Endothelial cell of umbilical vein (primary cell): ENCODE data around the gene PDLIM4. TPM values are rescaled to one million over a fixed set of nuclear protein-coding genes. Genes with fewer than 3 reads are reported as not detected.

ENCODE experiments used
- BruUV-seq: library from RNA; stranded (reverse); fragments of 400-500 nt; replicated peaks from 2 replicates; lab custom pipeline; 2021; lab: Mats Ljungman, UMichigan
- CTCF ChIA-PET: fragments of 300-600, 350-600 bp; sonication (Branson Sonifier 250); formaldehyde crosslinking; loops from one replicate; lab custom pipeline; 2021; ENCODE audit warnings: antibody characterized with exemption, inconsistent platforms; lab: Charles Lee
- POLR2A ChIA-PET: fragments of 300-600, 350-600 bp; sonication (Branson Sonifier 250); formaldehyde crosslinking; loops from one replicate; lab custom pipeline; 2021; ENCODE audit warnings: antibody characterized with exemption, inconsistent platforms; lab: Charles Lee
- DNase-seq: peaks from one replicate; pipeline ENCODE4 v3.0.0-alpha.2; 2011; ENCODE audit warnings: low read depth, low spot score
- FAIRE-seq: peaks from 2 replicates; lab custom pipeline; 2011; peaks lifted over from hg19 to GRCh38; lab: Jason Lieb, UNC
- H2AFZ ChIP-seq: 2 replicates; pipeline ENCODE4 v1.6.0; 2012; ENCODE audit warnings: low read depth, low read length, control low read depth, inconsistent platforms
- H3K27ac ChIP-seq: 2 replicates; pipeline ENCODE4 v1.5.1; 2011; ENCODE audit warnings: low read depth, mild to moderate bottlenecking, control low read depth, low read length, moderate library complexity; ENCODE audit not compliant: insufficient read depth
- H3K27me3 ChIP-seq, 2 experiments: 2 replicates each; pipeline versions ENCODE4 v1.6.0 to v1.6.1; 2011; ENCODE audit warnings: low read length in 2 of 2, mixed read lengths in 1 of 2; ENCODE audit not compliant: control insufficient read depth in 2 of 2, insufficient read depth in 2 of 2
- H3K36me3 ChIP-seq, 2 experiments: 2 replicates in 1 of 2; 3 replicates in 1 of 2; pipeline ENCODE4 v1.5.1; 2011; ENCODE audit warnings: low read length in 2 of 2, mild to moderate bottlenecking in 1 of 2, moderate library complexity in 1 of 2; ENCODE audit not compliant: control insufficient read depth in 2 of 2, insufficient read depth in 2 of 2; ENCODE audit errors: extremely low read depth in 1 of 2
- H3K4me1 ChIP-seq: 3 replicates; pipeline ENCODE4 v1.5.1; 2011; ENCODE audit warnings: mild to moderate bottlenecking, low read length; ENCODE audit not compliant: control insufficient read depth, insufficient read depth; ENCODE audit errors: extremely low read depth
- H3K4me2 ChIP-seq: 2 replicates; pipeline ENCODE4 v1.6.1; 2011; ENCODE audit warnings: low read length, control low read depth, mixed read lengths; ENCODE audit not compliant: insufficient read depth
- H3K4me3 ChIP-seq, 3 experiments: fragments of 200-600 bp in 1 of 3; sonication (generic), shearing (Covaris generic) in 1 of 3; replicated peaks in 1 of 3; 2 replicates each; pipeline ENCODE4 v1.5.1; 2011 to 2016; ENCODE audit warnings: control low read depth in 3 of 3, low read length in 3 of 3, mild to moderate bottlenecking in 2 of 3, inconsistent platforms in 1 of 3, low read depth in 1 of 3, moderate library complexity in 1 of 3; ENCODE audit not compliant: insufficient read depth in 1 of 3
- H3K79me2 ChIP-seq: 2 replicates; pipeline ENCODE4 v1.6.0; 2012; ENCODE audit warnings: low read length, inconsistent platforms; ENCODE audit not compliant: control insufficient read depth, insufficient read depth
- H3K9ac ChIP-seq: replicated peaks from 2 replicates; pipeline ENCODE3; 2011; ENCODE audit warnings: low read length, control low read depth; ENCODE audit not compliant: insufficient read depth; ENCODE audit errors: extremely low read depth
- H3K9me1 ChIP-seq: replicated peaks from 3 replicates; pipeline ENCODE4 v1.6.0; 2011; ENCODE audit warnings: mild to moderate bottlenecking, low read length; ENCODE audit not compliant: control insufficient read depth, insufficient read depth; ENCODE audit errors: extremely low read depth
- H3K9me3 ChIP-seq: replicated peaks from 2 replicates; pipeline ENCODE4 v1.5.1; 2012; ENCODE audit warnings: low read length, inconsistent platforms; ENCODE audit not compliant: control insufficient read depth, insufficient read depth
- H4K20me1 ChIP-seq: replicated peaks from 2 replicates; pipeline ENCODE3; 2011; ENCODE audit warnings: mild to moderate bottlenecking, low read length; ENCODE audit not compliant: control insufficient read depth, insufficient read depth; ENCODE audit errors: extremely low read depth
- CTCF ChIP-seq, 2 donors: IDR thresholded peaks; 1 replicate in 1 of 2; 2 replicates in 1 of 2; pipeline ENCODE4 v1.5.1; 2011; ENCODE audit warnings: low read length in 2 of 2, mild to moderate bottlenecking in 2 of 2, moderate library complexity in 2 of 2, control low read depth in 1 of 2, inconsistent platforms in 1 of 2, low read depth in 1 of 2; ENCODE audit not compliant: insufficient read depth in 1 of 2; ENCODE audit errors: extremely low read depth in 1 of 2
- EZH2 ChIP-seq: IDR thresholded peaks from 2 replicates; pipeline ENCODE4 v1.6.1; 2012; ENCODE audit warnings: borderline replicate concordance, low read depth, mild to moderate bottlenecking, moderate library complexity, low read length, inconsistent platforms; ENCODE audit not compliant: severe bottlenecking
- FOS ChIP-seq: IDR thresholded peaks from 2 replicates; pipeline ENCODE4 v1.6.1; 2011; ENCODE audit warnings: mild to moderate bottlenecking, low read length, moderate library complexity, borderline replicate concordance; ENCODE audit not compliant: insufficient read depth
- GATA2 ChIP-seq: IDR thresholded peaks from 2 replicates; pipeline ENCODE4 v1.7.0; 2011; ENCODE audit warnings: low read depth, mild to moderate bottlenecking, moderate library complexity, mixed read lengths, low read length; ENCODE audit not compliant: insufficient read length, insufficient read depth
- JUN ChIP-seq: IDR thresholded peaks from 2 replicates; pipeline ENCODE4 v1.6.1; 2011; ENCODE audit warnings: borderline replicate concordance, low read depth; ENCODE audit not compliant: insufficient read length, insufficient read depth
- MAX ChIP-seq: IDR thresholded peaks from 2 replicates; pipeline ENCODE4 v1.6.1; 2011; ENCODE audit not compliant: insufficient read depth, insufficient read length
- MYC ChIP-seq: IDR thresholded peaks from one replicate; pipeline ENCODE4 v1.6.1; 2011; ENCODE audit warnings: mild to moderate bottlenecking, low read depth, low read length
- POLR2A ChIP-seq: IDR thresholded peaks from 2 replicates; pipeline ENCODE4 v1.6.1; 2012; ENCODE audit warnings: low read depth, mild to moderate bottlenecking, control low read depth, low read length
- POLR2AphosphoS5 ChIP-seq: IDR thresholded peaks from 2 replicates; pipeline ENCODE4 v1.6.1; 2012; ENCODE audit warnings: low read depth, mild to moderate bottlenecking, control low read depth, low read length, moderate library complexity; ENCODE audit not compliant: insufficient read depth
- dilution Hi-C: fragments of 300-500 bp; cut with MboI; formaldehyde crosslinking; loops from one replicate; pipeline ENCODE4 v1.15.0; 2019; ENCODE audit warnings: low sequenced_read_pairs; ENCODE audit not compliant: extremely low pct_ligation_motif_present
- intact Hi-C: fragments of 100-400 bp; cut with micrococcal nuclease; formaldehyde crosslinking; loops from one replicate; pipeline ENCODE4 v1.10.0; 2022
- polyA plus RNA-seq, 4 experiments: library from polyadenylated mRNA; depleted of rRNA in 3 of 4; stranded (reverse) in 3 of 4; unstranded in 1 of 4; fragments of >200 nt; gene quantifications; 2 replicates each; pipeline versions ENCODE4 v1.2.1 to v1.2.3, GENCODE V29; 2011 to 2012; ENCODE audit warnings: missing spikeins in 1 of 4
- total RNA-seq: library from RNA; stranded (reverse); gene quantifications from 2 replicates; pipeline ENCODE4 v1.2.3, GENCODE V29; 2021

PDLIM4 gene
- total and polyA plus RNA-seq, 2 donors (not counting 3 experiments of a cell fraction or from before 2014, with no cell fraction given) = 65.7 to 112 TPM

- Histone ChIP-seq H3K9ac (no peak overlapping the region), H3K9me1 (no peaks in the 10 kb centered on the region), H3K79me2 (no peaks in the 10 kb centered on the region), H4K20me1 (no peaks in the 10 kb centered on the region), H2AFZ (no peak overlapping the region), H3K4me3 (no peak overlapping the region), H3K27ac (no peak overlapping the region), H3K4me2 (no peak overlapping the region), H3K4me1 (peaks cover 2% of the 10 kb centered on the region), H3K27me3 (no peaks in the 10 kb centered on the region), H3K36me3 (peaks cover 14 to 16% of the 10 kb centered on the region in 2 experiments), H3K9me3 (no peaks in the 10 kb centered on the region)
- no TSS peak for BruUV-seq
- ChIA-PET CTCF (interaction anchor here (1.0 kb wide), 1 partner anchor 30 kb away, joined by 3 read pairs; no protein-coding TSS in a partner anchor), POLR2A (no interaction called here)
- TF ChIP-seq MAX (no peak), POLR2AphosphoS5 (no peak)
- FAIRE-seq = no peak
- dilution Hi-C loops = no loop called here
- DNase-seq = no peak
- intact Hi-C loops = no loop called here
Measured at GRCh38 chr5:132209901-132210545, 47.5 kb upstream of the PDLIM4 start.

DNA sequence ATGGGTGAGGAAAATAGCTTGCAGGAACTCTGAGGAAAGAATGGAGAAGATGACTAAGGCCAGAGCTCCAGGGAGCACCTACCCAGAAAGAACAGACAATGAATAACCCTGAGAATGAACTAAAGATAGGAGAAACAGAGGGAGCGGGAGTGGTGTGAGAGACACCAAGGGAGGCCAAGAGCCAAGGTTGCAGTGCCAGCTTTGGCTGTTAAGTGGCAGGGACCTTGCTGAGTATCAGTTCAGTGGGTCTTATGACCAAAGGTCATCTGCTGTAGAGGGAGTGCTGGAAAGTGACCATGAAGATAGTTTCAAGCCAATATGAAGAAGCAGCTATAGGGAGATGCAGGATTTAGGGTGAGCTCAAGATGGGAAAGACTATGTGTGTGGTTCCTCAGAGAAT, 46.6 kb upstream of the PDLIM4 start:
- FAIRE-seq (no peak), DNase-seq (no peak)
- Histone ChIP-seq H4K20me1 (no peaks in the 10 kb centered on the region), H3K4me1 (peaks cover 5% of the 10 kb centered on the region), H3K36me3 (peaks cover 14 to 16% of the 10 kb centered on the region in 2 experiments), H2AFZ (no peak overlapping the region), H3K27me3 (no peaks in the 10 kb centered on the region), H3K27ac (no peak overlapping the region), H3K4me3 (no peak overlapping the region), H3K4me2 (no peak overlapping the region), H3K9ac (no peak overlapping the region), H3K9me1 (no peaks in the 10 kb centered on the region), H3K9me3 (no peaks in the 10 kb centered on the region), H3K79me2 (no peaks in the 10 kb centered on the region)
- dilution Hi-C loops (no loop called here), intact Hi-C loops (no loop called here)
- ChIA-PET POLR2A (no interaction called here), CTCF (interaction anchor here (1.0 kb wide), 1 partner anchor 31 kb away, joined by 3 read pairs; no protein-coding TSS in a partner anchor)
- no TSS peak for BruUV-seq
- TF ChIP-seq POLR2AphosphoS5 (no peak), MYC (no peak), JUN (no peak), EZH2 (no peak), CTCF (IDR thresholded peaks at IDR 0.05; ENCODE audit: extremely low read depth in 1 of 2, insufficient read depth in 1 of 2, low read depth in 1 of 2, low read length in 2 of 2) (no peak), FOS (no peak), POLR2A (no peak), GATA2 (no peak)
